ENCODE data around the gene FUNDC2. TPM values are rescaled to one million over a fixed set of nuclear protein-coding genes. Genes with fewer than 3 reads are reported as not detected.
A peak's percentile ranks its signal among the peaks of the same experiment; 100 is the strongest.

Gene FUNDC2
- total RNA-seq, 2 donors from 2014 or later, result 146 to 178 TPM

GRCh38 chrX:155020591-155020990, 6.1 kb upstream of the FUNDC2 start:
- no peaks in the 10 kb centered on the region for H3K9me3 ChIP-seq
- no peak for TF ChIP-seq CTCF (IDR thresholded peaks at IDR 0.05)
- H3K4me1 ChIP-seq, result no peaks in the 10 kb centered on the region
- peak overlapping the region; percentile 0 to 18 for H3K4me3 ChIP-seq
- no peaks in the 10 kb centered on the region for H3K27me3 ChIP-seq
- H3K36me3 ChIP-seq, result no peaks in the 10 kb centered on the region
- peak overlapping the region in 1 of 2 donors; percentile 26 for H3K27ac ChIP-seq
- DNase-seq (ENCODE audit: low spot score), result no peak

GRCh38 chrX:155022585-155022984, 4.1 kb upstream of the FUNDC2 start, which contains the start of gene F8:
TSS of gene F8 (minus strand) at chrX:155022723. CDS start at chrX:155022552, 171 bp downstream.
- DNase-seq (ENCODE audit: low spot score), result no peak
- no peak for TF ChIP-seq CTCF (IDR thresholded peaks at IDR 0.05)
- Histone ChIP-seq H3K4me1 (no peaks in the 10 kb centered on the region), H3K27me3 (no peaks in the 10 kb centered on the region), H3K27ac (peak within 1 kb of the TSS in 1 of 2 donors; percentile 35), H3K4me3 (peak within 1 kb of the TSS; percentile 16 to 27), H3K9me3 (no peaks in the 10 kb centered on the region), H3K36me3 (no peaks in the 10 kb centered on the region)

- Histone ChIP-seq H3K4me3 (no peak overlapping the region), H3K27me3 (no peaks in the 10 kb centered on the region), H3K4me1 (peaks cover 0 to 5% of the 10 kb centered on the region in 2 donors), H3K36me3 (no peaks in the 10 kb centered on the region), H3K27ac (no peak overlapping the region), H3K9me3 (no peaks in the 10 kb centered on the region)
- TF ChIP-seq CTCF (IDR thresholded peaks at IDR 0.05), result no peak
- no peak for DNase-seq (ENCODE audit: low spot score)
Observed at GRCh38 chrX:155023907-155024833, 2.5 kb upstream of the FUNDC2 start.

GRCh38 chrX:155026420-155026726, 271 bp upstream of the FUNDC2 start:
- DNase-seq (ENCODE audit: low spot score), result no peak
- Histone ChIP-seq H3K4me3 (peak overlapping the region; percentile 50 to 56), H3K9me3 (no peaks in the 10 kb centered on the region), H3K4me1 (peaks cover 0 to 5% of the 10 kb centered on the region in 2 donors), H3K27me3 (no peaks in the 10 kb centered on the region), H3K27ac (peak overlapping the region; percentile 94 to 96), H3K36me3 (no peaks in the 10 kb centered on the region)
- TF ChIP-seq CTCF (IDR thresholded peaks at IDR 0.05), result no peak

- H3K36me3 ChIP-seq, result no peaks in the 10 kb centered on the region
- TF ChIP-seq CTCF (IDR thresholded peaks at IDR 0.05), result no peak
- peak overlapping the region; percentile 50 to 56 for H3K4me3 ChIP-seq
- H3K27ac ChIP-seq, result peak overlapping the region; percentile 94 to 96
- DNase-seq (ENCODE audit: low spot score), result no peak
- H3K27me3 ChIP-seq, result no peaks in the 10 kb centered on the region
- H3K4me1 ChIP-seq, result peaks cover 0 to 5% of the 10 kb centered on the region in 2 donors
- H3K9me3 ChIP-seq, result no peaks in the 10 kb centered on the region
Observed at GRCh38 chrX:155027509-155028066, 944 bp downstream of the FUNDC2 start.

Measured in right atrium auricular region (tissue), 2 donors.